OCI-LY1 (cell line): ENCODE results near the gene KCNJ1.

Experiments
- H2AFZ ChIP-seq: fragments of 200-600 bp; sonication (generic), shearing (Covaris generic); 2 replicates; pipeline ENCODE4 v1.6.0; 2014; ENCODE audit warnings: antibody characterized with exemption, mild to moderate bottlenecking, low read length
- H3F3A ChIP-seq: fragments of 200-600 bp; sonication (generic), shearing (Covaris generic); 2 replicates; pipeline ENCODE4 v1.6.0; 2014; ENCODE audit warnings: mild to moderate bottlenecking, antibody characterized with exemption, low read length, moderate library complexity; ENCODE audit not compliant: insufficient read depth
- H3K27ac ChIP-seq: fragments of 200-600 bp; sonication (generic); 2 replicates; pipeline ENCODE4 v1.5.1; 2014; ENCODE audit warnings: low read length, mixed run types, mild to moderate bottlenecking, low read depth; ENCODE audit not compliant: poor library complexity, severe bottlenecking
- H3K27me3 ChIP-seq: fragments of 200-600 bp; sonication (generic); 2 replicates; pipeline ENCODE4 v1.6.0; 2014; ENCODE audit warnings: antibody characterized with exemption, mild to moderate bottlenecking, low read length, moderate library complexity; ENCODE audit not compliant: insufficient read depth
- H3K36me3 ChIP-seq: fragments of 200-600 bp; sonication (generic); 2 replicates; pipeline ENCODE4 v1.6.1; 2014; ENCODE audit warnings: mild to moderate bottlenecking, antibody characterized with exemption, low read length, moderate library complexity, mixed read lengths; ENCODE audit not compliant: insufficient read depth
- H3K4me1 ChIP-seq: fragments of 200-600 bp; sonication (generic); 2 replicates; pipeline ENCODE4 v1.5.1; 2014; ENCODE audit warnings: mild to moderate bottlenecking, low read length, moderate library complexity; ENCODE audit not compliant: insufficient read depth, severe bottlenecking
- H3K4me2 ChIP-seq: fragments of 200-600 bp; sonication (generic), shearing (Covaris generic); 2 replicates; pipeline ENCODE4 v1.6.1; 2014; ENCODE audit warnings: low read length
- H3K4me3 ChIP-seq: fragments of 200-600 bp; sonication (generic); 2 replicates; pipeline ENCODE4 v1.5.1; 2014; ENCODE audit warnings: low read length, low read depth, mild to moderate bottlenecking, mixed read lengths; ENCODE audit not compliant: poor library complexity, severe bottlenecking
- H3K79me2 ChIP-seq: fragments of 200-600 bp; shearing (Covaris generic); 2 replicates; pipeline ENCODE4 v1.6.1; 2016; ENCODE audit warnings: mixed run types, low read length, mixed read lengths; ENCODE audit not compliant: insufficient read depth
- H3K9ac ChIP-seq: fragments of 200-600 bp; sonication (generic), shearing (Covaris generic); 2 replicates; pipeline ENCODE4 v1.6.1; 2014; ENCODE audit warnings: mild to moderate bottlenecking, low read length, mixed read lengths
- H3K9me2 ChIP-seq: fragments of 200-600 bp; sonication (generic), shearing (Covaris generic); 2 replicates; pipeline ENCODE4 v1.6.1; 2014; ENCODE audit warnings: low read depth, mild to moderate bottlenecking, low read length, mixed read lengths
- H3K9me3 ChIP-seq: fragments of 200-600 bp; shearing (Covaris generic); 2 replicates; pipeline ENCODE4 v1.6.1; 2014; ENCODE audit warnings: low read length, mixed read lengths
- H4K20me1 ChIP-seq: fragments of 200-600 bp; sonication (generic), shearing (Covaris generic); 2 replicates; pipeline ENCODE4 v1.6.0; 2016; ENCODE audit warnings: mild to moderate bottlenecking, low read length; ENCODE audit not compliant: insufficient read depth
- CTCF ChIP-seq: fragments of 200-600 bp; sonication (generic), shearing (Covaris generic); IDR thresholded peaks from 2 replicates; pipeline ENCODE4 v1.5.1; 2017; ENCODE audit warnings: mild to moderate bottlenecking, antibody characterized with exemption, low read length, moderate library complexity, mixed read lengths
- EZH2 ChIP-seq: fragments of 200-600 bp; sonication (generic), shearing (Covaris generic); IDR thresholded peaks from 2 replicates; pipeline ENCODE4 v1.8.0; 2017; ENCODE audit warnings: borderline replicate concordance, mixed run types, mild to moderate bottlenecking, antibody characterized with exemption, low read length, moderate library complexity, mixed read lengths

The KCNJ1 gene

GRCh38 chr11:128897826-128898225, 30.7 kb upstream of the KCNJ1 start:
- Histone ChIP-seq H3K4me2 (no peak overlapping the region), H3K9me2 (no peaks in the 10 kb centered on the region), H3K4me3 (no peak overlapping the region), H3K79me2 (no peaks in the 10 kb centered on the region), H3K27ac (no peak overlapping the region), H3K9ac (no peak overlapping the region), H3K4me1 (no peaks in the 10 kb centered on the region), H3K9me3 (no peaks in the 10 kb centered on the region), H2AFZ (no peak overlapping the region), H4K20me1 (no peaks in the 10 kb centered on the region), H3K36me3 (no peaks in the 10 kb centered on the region), H3F3A (no peaks in the 10 kb centered on the region), H3K27me3 (0 out of 2 replicates have a peak, but pooled peaks cover 3% of the 10 kb centered on the region)
- TF ChIP-seq EZH2 (no peak), CTCF (no peak)

GRCh38 chr11:128896356-128896755, 29.3 kb upstream of the KCNJ1 start:
- TF ChIP-seq EZH2 (no peak), CTCF (no peak)
- Histone ChIP-seq H3K4me1 (no peaks in the 10 kb centered on the region), H3K9me3 (no peaks in the 10 kb centered on the region), H2AFZ (no peak overlapping the region), H3K9me2 (no peaks in the 10 kb centered on the region), H3K27ac (no peak overlapping the region), H3K36me3 (no peaks in the 10 kb centered on the region), H3K4me2 (no peak overlapping the region), H3F3A (no peaks in the 10 kb centered on the region), H3K9ac (no peak overlapping the region), H3K4me3 (no peak overlapping the region), H4K20me1 (no peaks in the 10 kb centered on the region), H3K27me3 (no peaks in the 10 kb centered on the region), H3K79me2 (no peaks in the 10 kb centered on the region)

GRCh38 chr11:128895526-128895925, 28.4 kb upstream of the KCNJ1 start:
- H3K9me2 ChIP-seq, result no peaks in the 10 kb centered on the region
- H3K4me2 ChIP-seq, result no peak overlapping the region
- TF ChIP-seq EZH2, result no peak
- no peak overlapping the region for H3K27ac ChIP-seq
- H4K20me1 ChIP-seq, result no peaks in the 10 kb centered on the region
- no peaks in the 10 kb centered on the region for H3K4me1 ChIP-seq
- H2AFZ ChIP-seq, result no peak overlapping the region
- no peak overlapping the region for H3K9ac ChIP-seq
- H3K9me3 ChIP-seq, result no peaks in the 10 kb centered on the region
- H3F3A ChIP-seq, result no peaks in the 10 kb centered on the region
- H3K27me3 ChIP-seq, result no peaks in the 10 kb centered on the region
- no peaks in the 10 kb centered on the region for H3K36me3 ChIP-seq
- H3K4me3 ChIP-seq, result no peak overlapping the region
- no peaks in the 10 kb centered on the region for H3K79me2 ChIP-seq

- H3K4me3 ChIP-seq, result no peak overlapping the region
- H3K27me3 ChIP-seq, result no peaks in the 10 kb centered on the region
- H3K36me3 ChIP-seq, result no peaks in the 10 kb centered on the region
- H3F3A ChIP-seq, result no peaks in the 10 kb centered on the region
- no peaks in the 10 kb centered on the region for H3K9me3 ChIP-seq
- no peaks in the 10 kb centered on the region for H3K4me1 ChIP-seq
- no peak overlapping the region for H3K4me2 ChIP-seq
- no peak overlapping the region for H3K9ac ChIP-seq
- H2AFZ ChIP-seq, result no peak overlapping the region
- H3K27ac ChIP-seq, result no peak overlapping the region
- H3K79me2 ChIP-seq, result no peaks in the 10 kb centered on the region
- H3K9me2 ChIP-seq, result no peaks in the 10 kb centered on the region
- H4K20me1 ChIP-seq, result no peaks in the 10 kb centered on the region
- TF ChIP-seq EZH2 (no peak), CTCF (no peak)
Measured at GRCh38 chr11:128894685-128895084, 27.6 kb upstream of the KCNJ1 start.
